Measurements from ENCODE around the gene MAFB.

MAFB gene

GRCh38 chr20:40648210-40649072 lies 40.6 kb downstream of the MAFB start:
- Histone ChIP-seq H3K9me3 (replicated peaks; ENCODE audit: low read length) (no peaks in the 10 kb centered on the region), H3K4me1 (ENCODE audit: control insufficient read depth, insufficient read depth, low read length) (no peaks in the 10 kb centered on the region), H3K27me3 (ENCODE audit: control insufficient read depth, insufficient read depth, low read length) (peaks cover 7% of the 10 kb centered on the region), H3K36me3 (ENCODE audit: insufficient read depth, low read length) (no peaks in the 10 kb centered on the region), H3K4me3 (ENCODE audit: low read length) (no peak overlapping the region), H3K9ac (ENCODE audit: low read depth, low read length) (no peak overlapping the region), H3K4me2 (ENCODE audit: low read length) (no peak overlapping the region)

- H3K4me1 ChIP-seq (ENCODE audit: control insufficient read depth, insufficient read depth, low read length), result no peaks in the 10 kb centered on the region
- H3K36me3 ChIP-seq (ENCODE audit: insufficient read depth, low read length), result no peaks in the 10 kb centered on the region
- no peak overlapping the region for H3K4me3 ChIP-seq (ENCODE audit: low read length)
- no peaks in the 10 kb centered on the region for H3K9me3 ChIP-seq (replicated peaks; ENCODE audit: low read length)
- no peak overlapping the region for H3K4me2 ChIP-seq (ENCODE audit: low read length)
- H3K9ac ChIP-seq (ENCODE audit: low read depth, low read length), result no peak overlapping the region
- peaks cover 7% of the 10 kb centered on the region for H3K27me3 ChIP-seq (ENCODE audit: control insufficient read depth, insufficient read depth, low read length)
These were observed 42.2 kb downstream of the MAFB start for GRCh38 chr20:40646813-40647212.

- no peaks in the 10 kb centered on the region for H3K9me3 ChIP-seq (replicated peaks; ENCODE audit: low read length)
These were observed 42.7 kb downstream of the MAFB start for GRCh38 chr20:40646361-40646760.

GRCh38 chr20:40644863-40645262 lies 44.2 kb downstream of the MAFB start:
- Histone ChIP-seq H3K9ac (ENCODE audit: low read depth, low read length) (no peak overlapping the region), H3K27me3 (ENCODE audit: control insufficient read depth, insufficient read depth, low read length) (peaks cover 7% of the 10 kb centered on the region), H3K9me3 (replicated peaks; ENCODE audit: low read length) (no peaks in the 10 kb centered on the region), H3K4me3 (ENCODE audit: low read length) (no peak overlapping the region), H3K36me3 (ENCODE audit: insufficient read depth, low read length) (no peaks in the 10 kb centered on the region), H3K4me2 (ENCODE audit: low read length) (no peak overlapping the region), H3K4me1 (ENCODE audit: control insufficient read depth, insufficient read depth, low read length) (no peaks in the 10 kb centered on the region)

More at GRCh38 chr20:40646361-40646760, 42.7 kb downstream of the MAFB start:
- H3K4me1 ChIP-seq (ENCODE audit: control insufficient read depth, insufficient read depth, low read length), result no peaks in the 10 kb centered on the region
- no peak overlapping the region for H3K4me3 ChIP-seq (ENCODE audit: low read length)
- H3K27me3 ChIP-seq (ENCODE audit: control insufficient read depth, insufficient read depth, low read length), result peaks cover 7% of the 10 kb centered on the region
- H3K9ac ChIP-seq (ENCODE audit: low read depth, low read length), result no peak overlapping the region
- H3K36me3 ChIP-seq (ENCODE audit: insufficient read depth, low read length), result no peaks in the 10 kb centered on the region
- no peak overlapping the region for H3K4me2 ChIP-seq (ENCODE audit: low read length)

- no peak overlapping the region for H3K4me2 ChIP-seq (ENCODE audit: low read length)
- H3K9me3 ChIP-seq (replicated peaks; ENCODE audit: low read length), result no peaks in the 10 kb centered on the region
- H3K9ac ChIP-seq (ENCODE audit: low read depth, low read length), result no peak overlapping the region
- H3K27me3 ChIP-seq (ENCODE audit: control insufficient read depth, insufficient read depth, low read length), result peaks cover 7% of the 10 kb centered on the region
- no peaks in the 10 kb centered on the region for H3K4me1 ChIP-seq (ENCODE audit: control insufficient read depth, insufficient read depth, low read length)
- H3K36me3 ChIP-seq (ENCODE audit: insufficient read depth, low read length), result no peaks in the 10 kb centered on the region
- no peak overlapping the region for H3K4me3 ChIP-seq (ENCODE audit: low read length)
These were observed 45.1 kb downstream of the MAFB start for GRCh38 chr20:40643891-40644290.

DNA sequence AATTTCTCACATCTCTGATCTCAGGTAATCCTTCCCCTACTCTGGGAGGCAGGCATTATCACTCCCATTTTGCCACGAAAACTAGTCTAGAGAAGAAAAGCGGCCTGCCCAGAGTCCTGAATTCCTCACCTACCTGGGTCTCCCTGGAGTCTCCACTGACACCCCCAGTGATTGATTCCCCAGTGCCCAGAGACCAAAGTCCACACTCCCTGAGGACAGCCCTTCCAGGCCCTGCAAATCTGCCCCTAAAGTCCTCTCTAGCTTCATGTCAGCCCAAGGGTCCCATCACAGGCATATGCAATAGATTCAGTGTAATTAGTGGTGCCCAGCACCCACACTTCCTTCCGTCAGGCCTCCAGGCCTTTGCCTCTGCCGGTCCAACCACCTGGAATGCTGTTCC lies 47.2 kb downstream of the MAFB start:
- H3K4me2 ChIP-seq (ENCODE audit: low read length), result no peak overlapping the region
- no peak overlapping the region for H3K4me3 ChIP-seq (ENCODE audit: low read length)
- H3K4me1 ChIP-seq (ENCODE audit: control insufficient read depth, insufficient read depth, low read length), result no peaks in the 10 kb centered on the region
- no peaks in the 10 kb centered on the region for H3K36me3 ChIP-seq (ENCODE audit: insufficient read depth, low read length)
- H3K27me3 ChIP-seq (ENCODE audit: control insufficient read depth, insufficient read depth, low read length), result peaks cover under 1% of the 10 kb centered on the region
- H3K9ac ChIP-seq (ENCODE audit: low read depth, low read length), result no peak overlapping the region
- H3K9me3 ChIP-seq (replicated peaks; ENCODE audit: low read length), result no peaks in the 10 kb centered on the region

DNA sequence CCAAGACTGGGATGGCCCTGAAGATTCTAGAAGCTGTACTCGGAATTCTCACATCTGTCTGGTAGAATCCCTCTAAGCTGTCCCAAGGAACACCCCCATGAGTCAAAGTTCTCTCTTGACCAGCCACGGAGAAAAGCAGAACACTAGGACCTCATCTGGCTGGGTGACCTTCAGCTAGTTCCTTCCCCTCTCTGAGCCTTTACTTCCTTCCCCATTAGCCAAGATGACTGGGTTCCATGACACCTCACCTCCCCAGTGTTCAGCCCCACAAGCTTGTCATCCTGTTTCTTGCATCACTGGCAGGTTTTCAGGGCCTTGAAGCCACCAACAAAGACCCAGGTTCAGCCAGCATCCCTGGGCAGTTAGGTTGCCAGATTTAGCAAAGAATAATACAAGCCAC lies 47.8 kb downstream of the MAFB start:
- Histone ChIP-seq H3K4me1 (ENCODE audit: control insufficient read depth, insufficient read depth, low read length) (no peaks in the 10 kb centered on the region), H3K4me2 (ENCODE audit: low read length) (no peak overlapping the region), H3K36me3 (ENCODE audit: insufficient read depth, low read length) (no peaks in the 10 kb centered on the region), H3K9ac (ENCODE audit: low read depth, low read length) (no peak overlapping the region), H3K27me3 (ENCODE audit: control insufficient read depth, insufficient read depth, low read length) (no peaks in the 10 kb centered on the region), H3K4me3 (ENCODE audit: low read length) (no peak overlapping the region), H3K9me3 (replicated peaks; ENCODE audit: low read length) (no peaks in the 10 kb centered on the region)

DNA sequence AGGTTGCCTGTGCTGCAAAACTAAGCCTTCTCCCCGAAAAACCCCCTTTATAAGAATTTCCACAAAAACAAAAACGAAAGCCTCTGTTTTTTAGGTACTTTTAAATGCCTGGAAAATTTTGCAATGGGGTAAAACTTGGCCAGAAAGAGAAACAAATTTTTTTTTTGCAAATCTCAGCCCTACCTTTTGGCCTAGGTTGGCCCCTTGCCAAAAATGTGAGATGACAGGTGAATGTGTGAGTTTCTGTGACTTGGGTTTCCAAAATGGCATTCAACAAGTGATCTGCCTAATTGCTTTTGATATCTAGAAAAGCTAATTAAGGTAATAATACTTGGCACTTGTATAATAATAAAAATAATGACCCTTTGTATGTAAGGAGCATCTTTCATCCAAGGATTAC lies 48.4 kb downstream of the MAFB start:
- Histone ChIP-seq H3K36me3 (ENCODE audit: insufficient read depth, low read length) (no peaks in the 10 kb centered on the region), H3K4me1 (ENCODE audit: control insufficient read depth, insufficient read depth, low read length) (no peaks in the 10 kb centered on the region), H3K4me3 (ENCODE audit: low read length) (no peak overlapping the region), H3K9me3 (replicated peaks; ENCODE audit: low read length) (no peaks in the 10 kb centered on the region), H3K9ac (ENCODE audit: low read depth, low read length) (no peak overlapping the region), H3K4me2 (ENCODE audit: low read length) (no peak overlapping the region), H3K27me3 (ENCODE audit: control insufficient read depth, insufficient read depth, low read length) (no peaks in the 10 kb centered on the region)

DNA sequence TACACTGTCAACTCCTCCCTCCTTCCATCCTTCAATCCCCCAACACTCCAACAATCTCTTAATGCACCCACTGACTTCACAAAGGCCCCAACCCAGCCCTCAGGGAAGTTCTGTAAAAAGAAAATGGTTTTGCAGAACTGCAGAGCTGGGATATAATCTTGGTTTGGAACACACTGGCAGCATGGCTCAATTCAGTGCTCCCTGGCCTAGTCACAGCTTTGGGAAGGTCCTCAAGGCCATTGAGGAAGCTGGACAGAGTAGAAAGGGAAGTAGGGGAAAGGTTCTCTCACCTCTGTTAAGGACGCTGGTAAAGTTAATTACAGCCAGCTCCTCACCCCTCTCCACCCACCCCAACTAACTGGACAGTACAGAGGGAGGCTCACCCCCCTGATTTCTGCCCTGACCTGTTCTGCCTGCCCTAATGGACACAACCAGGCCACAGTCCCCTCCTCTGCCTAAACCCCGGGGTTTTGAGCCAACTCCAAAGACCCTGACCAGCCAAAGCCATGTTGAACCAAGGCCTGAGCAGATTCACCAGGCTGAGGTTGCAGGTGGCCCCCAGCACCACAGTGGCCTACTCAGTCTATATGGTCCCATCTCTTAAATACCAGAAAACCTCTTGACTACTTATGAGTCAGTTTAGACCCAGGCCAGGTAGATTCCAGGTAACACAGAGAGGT lies 49.2 kb downstream of the MAFB start:
- Histone ChIP-seq H3K4me1 (ENCODE audit: control insufficient read depth, insufficient read depth, low read length) (no peaks in the 10 kb centered on the region), H3K27me3 (ENCODE audit: control insufficient read depth, insufficient read depth, low read length) (no peaks in the 10 kb centered on the region)

DNA sequence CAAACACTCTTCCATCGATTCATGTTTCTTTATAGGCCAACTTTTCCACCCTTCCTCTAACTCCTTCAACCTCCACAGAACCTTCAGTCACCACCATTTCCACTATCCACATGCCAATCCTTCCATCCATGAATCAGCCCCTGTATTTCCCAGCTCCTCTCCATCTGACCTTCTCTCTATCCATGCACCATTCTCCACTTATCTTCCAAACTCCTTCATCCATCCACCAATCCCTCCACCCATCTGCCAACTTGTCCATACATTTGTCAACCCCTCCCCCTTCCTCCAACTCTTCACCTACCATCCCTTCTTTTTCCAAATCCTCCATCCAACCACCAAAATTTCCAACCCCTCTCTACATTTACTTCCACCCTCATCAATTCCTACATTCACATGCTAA lies 49.9 kb downstream of the MAFB start:
- no peaks in the 10 kb centered on the region for H3K4me1 ChIP-seq (ENCODE audit: control insufficient read depth, insufficient read depth, low read length)
- no peaks in the 10 kb centered on the region for H3K9me3 ChIP-seq (replicated peaks; ENCODE audit: low read length)
- no peaks in the 10 kb centered on the region for H3K36me3 ChIP-seq (ENCODE audit: insufficient read depth, low read length)
- H3K4me3 ChIP-seq (ENCODE audit: low read length), result no peak overlapping the region
- H3K27me3 ChIP-seq (ENCODE audit: control insufficient read depth, insufficient read depth, low read length), result no peaks in the 10 kb centered on the region
- no peak overlapping the region for H3K4me2 ChIP-seq (ENCODE audit: low read length)
- H3K9ac ChIP-seq (ENCODE audit: low read depth, low read length), result no peak overlapping the region

More for the DNA sequence above, 49.2 kb downstream of the MAFB start:
- Histone ChIP-seq H3K4me2 (ENCODE audit: low read length) (no peak overlapping the region), H3K4me3 (ENCODE audit: low read length) (no peak overlapping the region), H3K36me3 (ENCODE audit: insufficient read depth, low read length) (no peaks in the 10 kb centered on the region), H3K9ac (ENCODE audit: low read depth, low read length) (no peak overlapping the region), H3K9me3 (replicated peaks; ENCODE audit: low read length) (no peaks in the 10 kb centered on the region)

GRCh38 chr20:40638414-40638813 lies 50.6 kb downstream of the MAFB start:
- Histone ChIP-seq H3K4me2 (ENCODE audit: low read length) (no peak overlapping the region), H3K4me1 (ENCODE audit: control insufficient read depth, insufficient read depth, low read length) (no peaks in the 10 kb centered on the region), H3K9ac (ENCODE audit: low read depth, low read length) (no peak overlapping the region), H3K36me3 (ENCODE audit: insufficient read depth, low read length) (no peaks in the 10 kb centered on the region), H3K4me3 (ENCODE audit: low read length) (no peak overlapping the region), H3K9me3 (replicated peaks; ENCODE audit: low read length) (no peaks in the 10 kb centered on the region), H3K27me3 (ENCODE audit: control insufficient read depth, insufficient read depth, low read length) (no peaks in the 10 kb centered on the region)

- no peak overlapping the region for H3K9ac ChIP-seq (ENCODE audit: low read depth, low read length)
- no peak overlapping the region for H3K4me3 ChIP-seq (ENCODE audit: low read length)
- no peaks in the 10 kb centered on the region for H3K27me3 ChIP-seq (ENCODE audit: control insufficient read depth, insufficient read depth, low read length)
- H3K4me1 ChIP-seq (ENCODE audit: control insufficient read depth, insufficient read depth, low read length), result no peaks in the 10 kb centered on the region
- H3K9me3 ChIP-seq (replicated peaks; ENCODE audit: low read length), result no peaks in the 10 kb centered on the region
- no peaks in the 10 kb centered on the region for H3K36me3 ChIP-seq (ENCODE audit: insufficient read depth, low read length)
- no peak overlapping the region for H3K4me2 ChIP-seq (ENCODE audit: low read length)
These were observed 51.9 kb downstream of the MAFB start for GRCh38 chr20:40637176-40637575.
